ENCODE results near the gene AKAP13. TPM values are rescaled to one million over a fixed set of nuclear protein-coding genes. Genes with fewer than 3 reads are reported as not detected.

AKAP13 gene
- total and polyA plus RNA-seq, 5 experiments from 2014 or later: 113 to 244 (median 131) TPM

DNA sequence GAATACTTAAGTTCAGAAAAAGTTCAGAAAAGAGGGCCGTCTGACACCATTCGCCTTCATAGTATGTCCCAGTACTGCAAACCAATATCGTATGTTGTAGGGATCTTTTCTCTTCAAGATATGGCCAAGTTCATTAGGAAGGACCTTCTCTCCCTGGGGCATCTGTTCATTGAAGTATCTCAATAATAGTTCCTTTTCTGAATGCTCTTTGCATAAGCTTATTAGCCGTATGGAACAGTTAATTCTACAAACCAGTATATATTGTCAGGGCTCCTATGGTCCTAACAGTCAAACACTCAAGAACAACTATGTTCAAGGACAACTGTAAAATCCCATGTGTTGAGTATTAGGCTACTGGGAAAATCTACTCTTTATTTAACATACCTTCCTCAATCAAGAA, 211.2 kb downstream of the AKAP13 start:
- ATAC-seq: no peak
- peaks cover 5 to 32% (median 15%) of the 10 kb centered on the region in 4 donors for H3K4me1 Mint-ChIP-seq
- POLR2A ChIA-PET: interaction anchor here (0.7 kb wide), 1 partner anchor 89 kb away, joined by 6 read pairs; no protein-coding TSS in a partner anchor

DNA sequence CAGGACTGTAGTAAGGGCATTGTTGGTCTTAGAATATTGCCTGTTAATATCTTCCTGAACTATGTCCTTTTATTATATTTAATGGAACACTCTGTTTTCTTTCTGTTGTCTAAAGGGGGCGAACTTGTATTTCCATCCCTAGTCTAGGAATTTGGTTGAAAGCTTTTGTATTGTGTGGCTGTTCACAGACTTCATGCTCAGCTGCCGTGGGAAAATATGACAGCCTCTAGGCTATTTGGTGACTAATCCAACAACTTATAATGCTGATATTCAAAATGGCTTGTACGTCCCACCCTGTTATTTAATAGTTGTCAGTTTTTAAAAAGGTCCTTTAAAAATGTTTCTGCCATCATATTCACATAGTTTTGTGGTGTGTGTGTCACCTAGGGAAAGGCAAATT, 211.7 kb downstream of the AKAP13 start:
- Mint-ChIP-seq H3K27ac (peak overlapping the region in 1 of 10 donors; percentile 16), H3K36me3 (peaks cover 0 to 53% (median 22%) of the 10 kb centered on the region in 3 donors), H3K4me3 (no peak overlapping the region), H3K4me1 (peaks cover 6 to 34% (median 20%) of the 10 kb centered on the region in 4 donors), H3K27me3 (no peaks in the 10 kb centered on the region), H3K9me3 (no peaks in the 10 kb centered on the region)
- no peak for ATAC-seq
- POLR2A ChIA-PET: no interaction called here
- no peak for DNase-seq

More for the DNA sequence above, 211.2 kb downstream of the AKAP13 start:
- no peak for DNase-seq
- no peak overlapping the region for H3K4me3 Mint-ChIP-seq
- peak overlapping the region in 1 of 10 donors; percentile 16 for H3K27ac Mint-ChIP-seq
- H3K9me3 Mint-ChIP-seq: no peaks in the 10 kb centered on the region
- H3K36me3 Mint-ChIP-seq: peaks cover 0 to 58% (median 22%) of the 10 kb centered on the region in 3 donors
- no peaks in the 10 kb centered on the region for H3K27me3 Mint-ChIP-seq

DNA sequence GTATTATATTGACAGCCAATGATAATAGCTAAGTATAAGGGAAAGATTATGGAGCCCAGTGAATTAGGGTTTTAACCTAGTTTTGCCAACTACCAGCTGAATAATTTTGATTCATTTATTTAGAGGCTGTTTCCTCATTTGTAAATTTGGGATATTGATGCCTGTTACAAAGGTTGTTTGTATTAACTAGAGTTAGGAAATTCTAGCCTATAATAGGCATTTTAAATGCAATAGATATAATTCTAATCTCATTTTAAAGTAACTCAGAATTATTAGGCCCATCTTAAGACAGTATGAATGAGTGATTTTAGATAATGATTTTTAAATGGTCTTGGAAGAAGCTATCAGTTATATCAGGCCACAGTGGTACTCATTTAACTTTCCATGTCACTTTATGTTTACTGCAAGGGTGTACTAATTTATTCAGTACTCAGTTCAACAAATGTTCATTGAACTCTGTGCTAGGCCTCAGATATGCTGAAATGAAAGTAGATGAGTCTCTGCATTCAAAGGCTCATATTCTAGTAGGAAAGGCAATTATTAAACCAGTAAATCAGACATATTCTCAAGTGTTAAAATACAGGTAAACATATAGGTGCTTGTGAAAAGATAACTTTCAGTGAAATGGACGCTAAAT, 213.5 kb downstream of the AKAP13 start:
- Mint-ChIP-seq H3K4me3 (no peak overlapping the region), H3K27me3 (no peaks in the 10 kb centered on the region), H3K36me3 (peaks cover 0 to 40% (median 14%) of the 10 kb centered on the region in 3 donors), H3K9me3 (no peaks in the 10 kb centered on the region), H3K4me1 (peaks cover 14 to 35% (median 32%) of the 10 kb centered on the region in 4 donors), H3K27ac (peak overlapping the region in 1 of 10 donors; percentile 3)
- DNase-seq: no peak
- no peak for ATAC-seq
- POLR2A ChIA-PET: no interaction called here

DNA sequence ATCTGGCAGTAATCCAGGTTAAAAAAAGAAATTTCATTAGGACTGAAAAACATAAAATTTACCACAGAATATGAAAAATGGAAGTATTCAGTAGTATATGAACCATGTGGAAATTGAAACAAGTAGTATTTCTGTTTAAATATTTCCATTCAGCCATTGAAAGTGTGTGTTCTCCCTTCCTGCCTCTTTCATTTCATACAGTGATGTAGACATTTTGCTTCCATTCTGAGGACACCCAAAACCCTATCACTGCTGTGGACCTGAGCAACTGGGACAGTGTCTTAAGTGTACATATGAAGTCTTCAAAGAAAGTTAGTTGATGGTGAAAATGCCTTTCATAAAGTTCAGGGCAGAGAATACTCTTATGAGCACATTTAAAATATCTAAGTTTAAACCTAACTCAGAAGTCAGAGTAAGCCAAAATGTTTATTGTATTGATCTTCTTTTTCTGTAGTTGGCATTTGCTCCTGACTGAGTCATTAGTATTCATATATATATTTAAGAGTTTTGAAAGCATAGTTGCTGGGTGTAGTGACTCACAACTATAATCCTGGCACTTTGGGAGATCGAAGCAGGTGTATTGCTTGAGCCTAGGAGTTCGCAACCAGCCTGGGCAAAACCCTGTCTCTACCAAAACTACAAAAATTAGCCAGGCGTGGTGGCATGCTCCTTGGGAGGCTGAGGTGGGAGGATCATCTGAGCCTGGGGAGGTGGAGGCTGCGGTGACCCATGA, 215.6 kb downstream of the AKAP13 start:
- peak overlapping the region in 1 of 10 donors; percentile 19 for H3K4me3 Mint-ChIP-seq
- peak overlapping the region in 6 of 10 donors; percentile 4 to 78 (median 64) for H3K27ac Mint-ChIP-seq
- H3K4me1 Mint-ChIP-seq: peaks cover 15 to 44% (median 38%) of the 10 kb centered on the region in 4 donors
- H3K27me3 Mint-ChIP-seq: no peaks in the 10 kb centered on the region
- POLR2A ChIA-PET: no interaction called here
- H3K9me3 Mint-ChIP-seq: no peaks in the 10 kb centered on the region
- DNase-seq (no peak), ATAC-seq (no peak)
- peaks cover 0 to 34% (median 11%) of the 10 kb centered on the region in 3 donors for H3K36me3 Mint-ChIP-seq

DNA sequence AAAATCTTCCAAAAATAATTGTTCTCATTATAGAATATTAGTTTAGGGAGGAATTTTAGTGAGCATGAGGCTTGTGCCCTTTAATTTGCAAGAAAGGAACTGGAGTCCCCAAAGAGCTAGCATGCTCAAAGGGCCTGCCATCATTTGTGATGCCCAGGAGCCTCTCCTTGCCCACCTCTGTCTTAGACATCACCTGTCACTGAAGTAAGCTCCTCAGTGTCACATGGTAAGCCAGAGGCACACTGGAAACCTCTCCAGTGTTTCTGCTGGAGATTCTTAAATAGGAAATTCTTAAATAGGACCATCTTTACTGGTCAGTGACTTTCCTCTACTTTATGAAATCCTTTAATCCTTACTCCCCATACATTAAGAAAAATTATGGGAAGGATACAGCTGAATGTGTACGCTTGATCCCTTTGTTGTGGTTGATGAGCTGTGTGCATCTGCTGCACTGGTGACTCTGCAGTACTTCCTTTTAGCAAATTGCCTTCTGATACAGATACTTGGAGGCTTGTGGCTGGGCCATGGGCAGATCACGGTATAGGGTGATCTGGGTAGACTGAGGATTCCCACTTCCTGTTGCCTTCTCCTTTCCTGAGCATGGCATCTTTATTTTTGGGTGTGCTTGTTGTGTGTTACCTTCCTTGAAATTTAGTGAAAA, 216.9 kb downstream of the AKAP13 start:
- DNase-seq (peak in 2 of 10 donors; percentile 22 to 35), ATAC-seq (peak; percentile 91 to 95)
- Mint-ChIP-seq H3K9me3 (no peaks in the 10 kb centered on the region), H3K4me1 (peaks cover 15 to 44% (median 38%) of the 10 kb centered on the region in 4 donors), H3K27ac (peak overlapping the region in 8 of 10 donors; percentile 6 to 85 (median 76)), H3K36me3 (peaks cover 0 to 30% (median 13%) of the 10 kb centered on the region in 3 donors), H3K4me3 (peak overlapping the region in 8 of 10 donors; percentile 2 to 57 (median 6)), H3K27me3 (no peaks in the 10 kb centered on the region)
- POLR2A ChIA-PET: no interaction called here

DNA sequence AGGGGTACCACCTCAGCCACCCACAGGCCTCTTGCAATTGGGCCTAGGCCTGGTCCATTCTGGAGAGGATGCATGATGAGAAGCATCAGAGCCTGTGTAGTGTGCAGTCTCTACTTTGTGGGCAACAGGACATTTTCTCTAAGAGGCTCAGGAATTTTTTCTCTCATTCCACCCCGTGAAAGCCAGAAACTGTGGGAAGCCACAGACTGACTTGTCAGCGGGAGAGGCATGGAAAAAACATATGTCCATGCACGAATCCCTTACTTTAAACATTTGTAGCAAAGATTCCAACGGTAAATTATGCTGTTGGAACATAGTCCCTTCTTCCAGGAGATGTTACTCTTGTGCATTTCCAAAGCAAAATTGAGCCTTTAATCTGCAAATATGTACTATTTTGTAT, 217.8 kb downstream of the AKAP13 start:
- POLR2A ChIA-PET: no interaction called here
- H3K4me1 Mint-ChIP-seq: peaks cover 15 to 44% (median 39%) of the 10 kb centered on the region in 4 donors

DNA sequence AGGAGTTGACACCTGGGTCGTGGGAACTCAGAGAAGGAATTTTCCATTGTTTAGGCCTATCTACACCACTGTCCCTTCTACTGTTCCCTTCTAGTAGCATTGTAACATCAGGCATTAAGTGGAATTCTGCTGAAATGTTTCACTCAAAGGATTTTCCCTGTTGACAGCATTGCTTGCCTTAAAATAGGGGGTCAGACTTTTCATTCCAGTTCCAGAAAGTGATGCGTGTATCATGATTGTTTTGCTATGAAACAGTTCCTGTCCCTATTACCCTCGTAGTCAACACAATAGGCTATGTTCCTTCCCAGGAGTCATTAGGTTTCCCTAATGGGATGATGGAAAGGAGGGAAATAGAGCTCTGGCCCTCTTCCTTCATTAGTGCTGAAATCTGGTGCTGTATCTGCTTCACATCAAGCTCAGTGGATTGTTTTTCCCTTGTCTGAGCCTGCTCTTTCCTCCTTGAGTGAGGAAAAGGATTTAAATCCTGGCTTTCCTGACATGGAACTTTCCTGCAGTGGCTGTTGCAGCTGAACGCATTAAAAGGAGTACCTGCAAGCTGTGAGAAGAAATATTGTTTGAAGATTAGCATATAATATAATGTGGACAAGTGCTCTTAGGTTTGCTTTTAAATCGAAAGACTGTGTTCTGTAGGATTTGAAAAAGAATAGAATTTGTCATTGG, 218.5 kb downstream of the AKAP13 start:
- no peaks in the 10 kb centered on the region for H3K9me3 Mint-ChIP-seq
- H3K4me1 Mint-ChIP-seq: peaks cover 18 to 49% (median 40%) of the 10 kb centered on the region in 4 donors
- H3K27ac Mint-ChIP-seq: peak overlapping the region in 2 of 10 donors; percentile 25 to 44
- ATAC-seq: no peak
- no peaks in the 10 kb centered on the region for H3K27me3 Mint-ChIP-seq
- H3K4me3 Mint-ChIP-seq: no peak overlapping the region
- H3K36me3 Mint-ChIP-seq: peaks cover 4 to 37% (median 19%) of the 10 kb centered on the region in 3 donors
- DNase-seq: no peak
- POLR2A ChIA-PET: interaction anchor here (0.6 kb wide), 1 partner anchor 46 kb away, joined by 5 read pairs; no protein-coding TSS in a partner anchor

More for the DNA sequence above, 217.8 kb downstream of the AKAP13 start:
- Mint-ChIP-seq H3K27ac (peak overlapping the region in 6 of 10 donors; percentile 21 to 85 (median 74)), H3K27me3 (no peaks in the 10 kb centered on the region), H3K4me3 (peak overlapping the region in 3 of 10 donors; percentile 6 to 57 (median 24)), H3K36me3 (peaks cover 0 to 34% (median 13%) of the 10 kb centered on the region in 3 donors), H3K9me3 (no peaks in the 10 kb centered on the region)
- DNase-seq (no peak), ATAC-seq (no peak)

DNA sequence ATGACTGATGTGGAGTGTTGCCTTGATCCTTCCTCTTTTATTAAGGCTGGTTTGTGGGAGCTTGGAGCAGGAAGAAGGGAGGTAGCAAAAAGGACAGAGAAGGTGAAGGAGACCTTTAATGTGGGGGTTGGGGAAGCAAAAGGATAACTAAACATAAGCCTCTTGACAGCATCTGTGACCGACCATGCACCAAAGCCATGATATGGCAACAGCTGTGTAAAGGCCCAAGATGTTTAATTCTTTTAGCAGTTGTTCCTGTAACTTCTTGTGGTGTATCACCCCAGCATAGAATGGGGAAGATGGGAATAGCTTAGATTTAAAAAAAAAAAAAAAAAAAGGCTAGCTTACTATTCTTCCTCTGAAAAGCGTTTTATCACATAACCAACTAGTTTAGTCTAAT, 219.6 kb downstream of the AKAP13 start:
- H3K27me3 Mint-ChIP-seq: no peaks in the 10 kb centered on the region
- H3K27ac Mint-ChIP-seq: no peak overlapping the region
- DNase-seq (no peak), ATAC-seq (no peak)
- H3K4me1 Mint-ChIP-seq: peaks cover 19 to 52% (median 40%) of the 10 kb centered on the region in 4 donors
- POLR2A ChIA-PET: no interaction called here
- peaks cover 5 to 47% (median 21%) of the 10 kb centered on the region in 3 donors for H3K36me3 Mint-ChIP-seq
- H3K4me3 Mint-ChIP-seq: no peak overlapping the region
- H3K9me3 Mint-ChIP-seq: no peaks in the 10 kb centered on the region

DNA sequence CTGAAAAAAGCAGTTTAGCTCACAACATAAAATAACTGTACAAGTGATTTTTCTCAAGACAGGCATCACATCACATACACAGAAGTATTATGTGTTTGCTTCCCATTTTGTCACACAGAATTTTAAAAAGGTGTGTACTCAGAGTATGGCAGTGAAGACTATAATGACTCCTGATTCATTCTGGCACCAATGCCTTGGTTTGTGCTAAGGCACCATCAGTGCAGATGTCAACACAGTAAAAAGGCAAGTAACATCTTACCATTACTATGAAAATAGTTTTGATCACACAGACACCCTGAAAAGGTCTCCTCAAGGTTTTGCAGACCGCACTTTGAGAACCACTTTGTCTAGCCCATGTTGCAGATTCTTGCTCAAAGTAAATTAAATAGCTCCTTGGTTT, 222.8 kb downstream of the AKAP13 start:
- Mint-ChIP-seq H3K9me3 (no peaks in the 10 kb centered on the region), H3K36me3 (peaks cover 5 to 47% (median 25%) of the 10 kb centered on the region in 3 donors), H3K27me3 (no peaks in the 10 kb centered on the region), H3K4me1 (peaks cover 9 to 33% (median 19%) of the 10 kb centered on the region in 4 donors), H3K4me3 (no peak overlapping the region), H3K27ac (peak overlapping the region in 3 of 10 donors; percentile 13 to 39 (median 14))
- ATAC-seq: no peak
- POLR2A ChIA-PET: no interaction called here
- no peak for DNase-seq

DNA sequence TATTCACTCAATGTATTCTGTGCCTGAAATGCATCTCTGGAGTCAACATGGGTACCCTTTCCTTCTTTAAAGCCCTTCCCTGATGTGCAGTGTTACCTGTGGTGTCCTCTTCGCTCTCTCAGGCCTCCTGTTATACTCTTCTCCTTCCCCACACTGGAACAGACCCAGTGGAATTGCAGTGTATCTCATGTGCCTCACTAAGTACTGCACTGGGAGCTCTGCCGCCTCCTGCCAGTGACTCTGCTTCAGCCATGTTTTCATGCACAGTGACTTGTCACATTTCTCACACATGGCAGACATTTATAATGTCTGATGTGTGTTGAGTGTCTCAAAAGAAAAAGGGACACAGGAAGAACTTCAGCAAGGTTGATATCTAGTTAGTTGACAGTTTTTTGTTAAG, 223.3 kb downstream of the AKAP13 start:
- DNase-seq (no peak), ATAC-seq (no peak)
- Mint-ChIP-seq H3K4me3 (no peak overlapping the region), H3K27me3 (no peaks in the 10 kb centered on the region), H3K9me3 (no peaks in the 10 kb centered on the region), H3K36me3 (peaks cover 5 to 47% (median 24%) of the 10 kb centered on the region in 3 donors), H3K27ac (peak overlapping the region in 3 of 10 donors; percentile 0 to 14 (median 13)), H3K4me1 (peaks cover 9 to 31% (median 19%) of the 10 kb centered on the region in 4 donors)
- POLR2A ChIA-PET: interaction anchor here (0.8 kb wide), 1 partner anchor 21 kb away, joined by 3 read pairs; no protein-coding TSS in a partner anchor

DNA sequence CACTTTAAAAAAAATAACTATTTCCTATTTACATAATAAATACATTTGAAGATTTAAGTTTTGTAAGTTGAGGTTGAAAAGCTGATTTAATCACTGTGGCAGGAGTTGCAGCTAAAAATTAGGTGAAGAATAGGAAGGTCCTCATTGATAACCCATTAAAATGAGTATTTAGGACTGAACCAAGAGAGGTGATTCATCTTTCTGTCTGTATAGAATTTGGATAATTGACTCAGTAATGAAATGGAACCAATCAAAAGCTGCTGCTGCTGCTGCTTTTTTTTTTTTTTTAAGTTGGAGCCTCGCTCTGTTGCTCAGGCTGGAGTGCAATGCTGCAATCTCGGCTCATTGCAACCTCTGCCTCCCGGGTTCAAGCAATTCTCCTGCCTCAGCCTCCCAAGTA, 223.8 kb downstream of the AKAP13 start:
- peaks cover 5 to 44% (median 24%) of the 10 kb centered on the region in 3 donors for H3K36me3 Mint-ChIP-seq
- H3K27ac Mint-ChIP-seq: peak overlapping the region in 1 of 10 donors; percentile 33

DNA sequence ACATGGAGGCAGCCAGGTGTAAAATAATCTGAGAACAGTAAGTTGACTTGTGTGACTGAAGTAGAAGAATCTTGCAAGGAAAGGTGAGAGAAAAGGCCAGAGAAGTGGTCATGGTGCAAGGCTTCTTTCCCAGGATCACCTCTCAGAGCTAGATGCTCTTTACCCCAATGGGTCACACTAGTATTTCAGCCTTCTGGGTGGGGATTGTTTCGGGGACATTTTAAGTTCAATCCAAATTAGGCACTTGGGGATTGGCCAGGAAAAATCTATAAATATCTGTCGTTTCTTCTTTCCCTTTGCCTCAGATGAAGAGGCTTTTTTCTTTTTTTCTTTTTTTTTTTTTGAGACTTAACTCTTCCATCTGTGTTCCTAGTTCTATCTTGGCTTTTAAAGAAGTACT, 226.3 kb downstream of the AKAP13 start:
- no peak for ATAC-seq
- Mint-ChIP-seq H3K27ac (peak overlapping the region in 7 of 10 donors; percentile 6 to 89 (median 59)), H3K4me3 (peak overlapping the region in 2 of 10 donors; percentile 18 to 28), H3K9me3 (no peaks in the 10 kb centered on the region), H3K4me1 (peaks cover 5 to 27% (median 17%) of the 10 kb centered on the region in 4 donors), H3K36me3 (peaks cover 12 to 40% (median 24%) of the 10 kb centered on the region in 3 donors), H3K27me3 (no peaks in the 10 kb centered on the region)
- no peak for DNase-seq
- POLR2A ChIA-PET: interaction anchor here (1.2 kb wide), 1 partner anchor 24 kb away, joined by 3 read pairs; no protein-coding TSS in a partner anchor

More for the DNA sequence above, 223.8 kb downstream of the AKAP13 start:
- Mint-ChIP-seq H3K4me1 (peaks cover 9 to 28% (median 17%) of the 10 kb centered on the region in 4 donors), H3K9me3 (no peaks in the 10 kb centered on the region), H3K4me3 (no peak overlapping the region), H3K27me3 (no peaks in the 10 kb centered on the region)
- POLR2A ChIA-PET: interaction anchor here (0.8 kb wide), 1 partner anchor 22 kb away, joined by 3 read pairs; no protein-coding TSS in a partner anchor
- DNase-seq: no peak
- no peak for ATAC-seq
